GM06990 (cell line): ENCODE results near the gene SARNP.

Experiments
- DNase-seq: peaks from one replicate; pipeline ENCODE4 v3.0.0-alpha.2; 2011; ENCODE audit not compliant: insufficient read length; ENCODE audit errors: extremely low read depth
- H3K27me3 ChIP-seq: replicated peaks from 2 replicates; pipeline ENCODE4 v1.6.0; 2011; ENCODE audit warnings: low read length; ENCODE audit not compliant: control insufficient read depth, insufficient read depth
- H3K36me3 ChIP-seq: 2 replicates; pipeline ENCODE4 v1.5.1; 2011; ENCODE audit warnings: low read length; ENCODE audit not compliant: control insufficient read depth, insufficient read depth
- H3K4me3 ChIP-seq: replicated peaks from 2 replicates; pipeline ENCODE4 v1.5.1; 2011; ENCODE audit warnings: low read depth, mild to moderate bottlenecking, control low read depth, low read length
- TF ChIP-seq, protein P1 (sequence below): IDR thresholded peaks from 2 replicates; pipeline ENCODE4 v1.5.1; 2011; ENCODE audit warnings: low read length, control low read depth, mild to moderate bottlenecking, inconsistent platforms; ENCODE audit not compliant: insufficient read depth, poor library complexity, severe bottlenecking

SARNP gene

DNA sequence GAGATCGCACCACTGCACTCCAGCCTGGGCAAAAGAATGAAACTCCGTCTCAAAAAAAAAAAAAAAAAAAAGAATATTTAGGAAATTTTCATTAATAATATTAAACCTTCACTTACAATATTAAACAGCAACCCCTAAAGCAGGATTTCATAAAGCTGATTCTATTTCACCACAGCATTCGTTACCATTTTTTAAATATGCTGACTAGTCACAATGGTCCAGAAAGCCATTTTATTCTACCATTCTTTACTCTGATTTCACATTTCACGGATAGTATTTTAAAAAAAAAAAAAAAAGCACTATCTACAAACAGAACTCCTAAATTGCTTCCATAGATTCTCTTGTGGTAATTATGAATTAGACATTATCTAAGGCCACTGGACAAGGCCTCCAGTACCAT is 27.6 kb downstream of the SARNP start:
- TF ChIP-seq, protein P1, sequence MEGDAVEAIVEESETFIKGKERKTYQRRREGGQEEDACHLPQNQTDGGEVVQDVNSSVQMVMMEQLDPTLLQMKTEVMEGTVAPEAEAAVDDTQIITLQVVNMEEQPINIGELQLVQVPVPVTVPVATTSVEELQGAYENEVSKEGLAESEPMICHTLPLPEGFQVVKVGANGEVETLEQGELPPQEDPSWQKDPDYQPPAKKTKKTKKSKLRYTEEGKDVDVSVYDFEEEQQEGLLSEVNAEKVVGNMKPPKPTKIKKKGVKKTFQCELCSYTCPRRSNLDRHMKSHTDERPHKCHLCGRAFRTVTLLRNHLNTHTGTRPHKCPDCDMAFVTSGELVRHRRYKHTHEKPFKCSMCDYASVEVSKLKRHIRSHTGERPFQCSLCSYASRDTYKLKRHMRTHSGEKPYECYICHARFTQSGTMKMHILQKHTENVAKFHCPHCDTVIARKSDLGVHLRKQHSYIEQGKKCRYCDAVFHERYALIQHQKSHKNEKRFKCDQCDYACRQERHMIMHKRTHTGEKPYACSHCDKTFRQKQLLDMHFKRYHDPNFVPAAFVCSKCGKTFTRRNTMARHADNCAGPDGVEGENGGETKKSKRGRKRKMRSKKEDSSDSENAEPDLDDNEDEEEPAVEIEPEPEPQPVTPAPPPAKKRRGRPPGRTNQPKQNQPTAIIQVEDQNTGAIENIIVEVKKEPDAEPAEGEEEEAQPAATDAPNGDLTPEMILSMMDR = no peak
- Histone ChIP-seq H3K4me3 (no peak overlapping the region), H3K36me3 (peaks cover 15% of the 10 kb centered on the region), H3K27me3 (no peaks in the 10 kb centered on the region)
- DNase-seq = no peak

DNA sequence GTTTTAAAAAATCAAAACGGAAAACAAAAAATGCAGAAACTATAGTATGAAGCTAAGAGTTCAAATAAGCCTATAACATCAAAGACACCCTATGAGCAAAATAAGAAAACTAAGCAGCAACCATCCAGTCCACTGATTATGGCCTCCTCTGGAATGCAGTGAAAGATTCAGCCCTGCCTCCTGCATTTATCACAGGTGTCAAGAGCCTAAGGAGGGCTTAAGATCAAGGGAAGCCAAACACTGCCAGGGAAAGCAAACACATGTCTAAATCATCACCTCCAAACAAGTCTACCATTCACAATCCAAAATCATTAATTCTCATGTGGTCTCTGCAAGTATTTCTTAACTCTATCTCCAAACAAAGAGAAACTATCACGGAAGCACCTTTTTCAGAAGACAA is 28.4 kb downstream of the SARNP start:
- Histone ChIP-seq H3K36me3 (peaks cover 18% of the 10 kb centered on the region), H3K4me3 (no peak overlapping the region), H3K27me3 (no peaks in the 10 kb centered on the region)
- TF ChIP-seq, protein P1 = no peak
- no peak for DNase-seq

DNA sequence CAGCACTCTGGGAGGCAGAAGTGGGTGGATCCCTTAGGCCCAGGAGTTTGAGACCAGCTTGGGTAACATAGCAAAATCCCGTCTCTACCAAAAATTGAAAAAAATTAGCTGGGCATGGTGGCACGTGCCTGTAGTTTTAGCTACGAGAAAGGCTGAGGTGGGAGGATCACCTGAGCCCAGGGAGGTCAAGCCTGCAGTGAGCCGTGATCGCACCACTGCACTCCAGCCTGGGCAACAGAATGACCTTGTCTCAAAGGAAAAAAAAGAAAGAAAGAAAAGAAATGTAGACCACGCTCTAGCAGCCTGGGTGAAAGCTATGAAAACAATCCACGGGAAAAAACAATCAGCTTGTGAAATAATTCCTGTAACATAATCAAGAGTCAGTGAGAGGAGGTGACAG is 29.0 kb downstream of the SARNP start:
- no peak for DNase-seq
- Histone ChIP-seq H3K4me3 (no peak overlapping the region), H3K27me3 (no peaks in the 10 kb centered on the region), H3K36me3 (peaks cover 18% of the 10 kb centered on the region)
- TF ChIP-seq, protein P1 = no peak

DNA sequence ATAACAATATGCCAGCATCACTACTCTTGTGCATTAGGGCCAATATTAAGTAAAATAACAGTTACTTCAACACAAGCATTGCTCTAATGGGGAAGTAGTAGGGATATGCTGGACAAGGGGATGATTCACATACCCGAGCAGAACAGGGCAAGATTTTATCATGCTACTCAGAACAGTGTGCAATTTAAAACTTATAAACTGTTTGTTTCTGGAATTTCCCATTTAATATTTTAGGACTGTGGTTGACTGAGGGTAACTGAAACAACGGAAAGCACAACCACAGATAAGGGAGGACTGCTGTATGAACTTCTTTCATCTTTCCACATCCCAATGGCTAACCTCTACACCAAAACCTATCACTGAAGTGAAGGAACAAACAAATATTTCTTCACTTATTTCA is 36.8 kb downstream of the SARNP start:
- H3K4me3 ChIP-seq = no peak overlapping the region
- H3K27me3 ChIP-seq = no peaks in the 10 kb centered on the region
- peaks cover 5% of the 10 kb centered on the region for H3K36me3 ChIP-seq
- DNase-seq = no peak
- TF ChIP-seq, protein P1 = no peak

GRCh38 chr12:55777856-55778255 is 39.7 kb downstream of the SARNP start:
- no peak for DNase-seq
- H3K27me3 ChIP-seq = no peaks in the 10 kb centered on the region
- no peak overlapping the region for H3K4me3 ChIP-seq
- peaks cover 2% of the 10 kb centered on the region for H3K36me3 ChIP-seq
- TF ChIP-seq, protein P1 = no peak

DNA sequence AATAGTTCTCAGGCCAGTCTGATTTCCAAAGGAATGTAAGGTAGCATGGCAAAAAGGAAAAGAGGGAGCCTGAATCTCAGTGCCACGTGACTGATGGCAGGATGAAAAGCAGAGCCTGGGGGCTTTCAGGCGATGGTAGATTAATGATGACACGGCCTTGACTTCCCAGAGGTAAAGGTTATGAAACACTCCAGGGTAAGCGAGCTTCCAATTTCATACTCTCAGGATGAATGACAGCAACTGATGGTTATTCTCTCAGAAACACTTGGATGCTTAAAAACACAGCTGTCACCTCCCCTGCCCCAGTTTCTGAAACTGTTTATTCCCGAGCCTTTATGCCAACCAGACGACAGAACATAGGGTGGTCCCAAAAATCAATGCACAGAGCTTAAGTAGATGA is 45.8 kb downstream of the SARNP start:
- Histone ChIP-seq H3K4me3 (no peak overlapping the region), H3K27me3 (no peaks in the 10 kb centered on the region), H3K36me3 (no peaks in the 10 kb centered on the region; the same call in none of the 2 replicates)
- DNase-seq = no peak
- TF ChIP-seq, protein P1 = no peak
